GM21526 (cell line): Measurements from ENCODE around the gene PRRG3.
A peak's percentile ranks its signal among the peaks of the same experiment; 100 is the strongest.
"Not testable (repeated sequence)": the region's sequence is repeated elsewhere in the genome, so short reads cannot be mapped to it uniquely, and the experiment has no call there.

ENCODE experiments used
- ATAC-seq: cut with Tn5 transposase; IDR thresholded peaks from one replicate; pipeline ENCODE4 v1.9.1; 2021; ENCODE audit warnings: moderate library complexity; ENCODE audit not compliant: unreplicated experiment, low FRiP score

PRRG3 gene

GRCh38 chrX:151694661-151695582 lies at the start of gene PRRG3:
Gene PRRG3, plus strand, starts transcription at chrX:151695458. Its CDS starts 3,357 bp downstream, at chrX:151698815.
- ATAC-seq: no peak

DNA sequence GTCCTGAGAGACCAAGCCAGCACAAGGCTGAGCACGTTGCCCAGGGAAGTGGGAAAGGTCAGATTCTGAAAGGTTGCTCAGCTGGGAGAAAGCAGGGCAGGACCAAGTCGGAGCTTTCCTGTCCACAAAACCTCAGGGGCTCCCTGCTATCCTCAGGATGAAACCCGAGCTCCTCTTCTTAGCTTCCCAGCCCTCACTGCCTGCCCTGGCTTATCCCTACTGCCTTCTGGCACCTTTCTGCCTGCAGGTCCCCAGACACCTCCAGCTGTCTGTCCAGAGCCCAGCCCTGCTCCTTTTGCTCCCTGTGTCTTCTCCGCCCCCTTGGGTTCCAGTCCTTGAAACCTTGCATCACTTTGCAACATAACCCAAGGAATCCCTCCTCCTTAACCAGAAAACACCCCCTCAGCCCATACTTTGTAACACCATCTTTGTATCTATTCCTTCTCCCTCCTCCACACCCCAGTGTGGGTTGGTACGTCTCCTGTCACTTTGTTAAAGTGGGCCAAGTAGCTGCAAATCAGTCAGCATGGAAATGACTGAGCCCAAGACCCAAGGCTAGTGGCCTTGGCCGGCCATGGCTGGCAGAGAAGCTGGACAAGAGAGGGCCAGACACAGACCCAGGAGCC lies 20.0 kb upstream of the PRRG3 start:
- no peak for ATAC-seq

DNA sequence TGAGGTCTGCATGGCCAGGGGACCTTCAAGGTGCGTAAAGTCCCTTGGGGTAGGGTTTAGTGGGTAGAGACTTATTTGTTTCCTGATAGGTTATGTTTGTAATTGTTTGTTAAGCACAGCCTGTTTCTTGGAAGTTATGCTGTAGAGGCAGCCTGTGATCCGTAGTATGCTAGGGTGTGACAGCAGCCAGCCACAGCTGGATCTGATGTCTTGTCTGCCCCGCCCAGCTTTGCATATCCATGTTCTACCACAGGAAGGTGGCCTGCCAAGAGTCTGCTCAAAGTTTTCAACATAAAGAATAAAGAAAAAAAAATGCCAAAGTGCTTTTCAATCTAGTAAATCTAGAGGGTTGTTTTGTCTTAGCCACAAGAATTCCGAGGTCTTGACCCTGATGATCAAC lies 19.1 kb upstream of the PRRG3 start:
- no peak for ATAC-seq

DNA sequence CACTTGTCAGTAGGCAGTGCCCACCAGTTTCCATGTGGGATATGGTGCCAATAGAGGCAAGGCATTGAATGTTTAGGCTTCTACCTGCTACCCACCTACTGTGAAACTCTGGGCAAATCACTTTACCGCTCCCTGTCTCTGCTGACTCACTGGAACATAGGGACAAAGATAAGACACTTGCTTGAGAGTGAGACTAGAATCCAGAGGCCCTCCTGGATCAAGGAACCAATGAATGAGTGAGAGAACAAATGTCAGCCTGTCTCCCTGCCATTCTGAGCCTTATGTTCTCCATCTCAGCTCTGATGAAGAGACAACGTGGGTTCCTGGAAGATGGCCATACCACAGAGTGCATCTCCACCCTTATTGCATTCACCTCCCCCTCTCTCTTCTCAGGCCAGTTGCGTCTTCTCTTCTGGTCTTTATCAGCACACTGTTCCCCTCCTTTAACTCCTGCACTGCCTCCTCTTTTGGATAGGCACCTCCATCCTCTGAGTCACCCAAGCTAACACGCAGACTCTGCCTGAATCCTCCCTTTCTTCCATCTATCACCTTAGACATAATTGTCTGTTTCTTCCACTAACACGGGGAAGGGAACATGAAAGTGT lies 15.4 kb upstream of the PRRG3 start:
- ATAC-seq: no peak

GRCh38 chrX:151680805-151681204 lies 14.5 kb upstream of the PRRG3 start:
- peak; percentile 91 for ATAC-seq

- no peak for ATAC-seq
Observed at GRCh38 chrX:151687635-151688034, 7.6 kb upstream of the PRRG3 start.

- no peak for ATAC-seq
Observed at GRCh38 chrX:151688695-151689094, 6.6 kb upstream of the PRRG3 start.

DNA sequence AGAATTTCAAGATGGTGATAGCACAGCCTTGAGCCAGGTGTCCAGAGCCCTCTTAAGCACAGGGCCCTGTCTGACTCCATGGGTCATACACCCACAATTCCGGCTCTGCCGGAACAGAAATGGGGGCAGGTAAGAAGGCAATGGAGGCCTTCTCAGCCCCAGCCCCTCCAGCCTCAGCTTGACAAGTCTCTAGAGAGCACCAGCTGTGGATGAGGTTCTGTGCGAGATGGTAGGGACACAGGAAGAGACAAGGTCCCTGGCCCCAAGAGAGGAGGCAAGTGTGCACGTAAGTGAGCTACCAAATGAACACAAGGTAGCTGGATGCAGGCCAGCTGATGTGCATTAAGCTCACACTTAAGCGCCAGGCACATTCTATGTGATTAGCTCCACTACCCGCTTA lies 2.4 kb upstream of the PRRG3 start:
- ATAC-seq: no peak

- no peak for ATAC-seq
Observed at GRCh38 chrX:151694121-151694520, 1.1 kb upstream of the PRRG3 start.

DNA sequence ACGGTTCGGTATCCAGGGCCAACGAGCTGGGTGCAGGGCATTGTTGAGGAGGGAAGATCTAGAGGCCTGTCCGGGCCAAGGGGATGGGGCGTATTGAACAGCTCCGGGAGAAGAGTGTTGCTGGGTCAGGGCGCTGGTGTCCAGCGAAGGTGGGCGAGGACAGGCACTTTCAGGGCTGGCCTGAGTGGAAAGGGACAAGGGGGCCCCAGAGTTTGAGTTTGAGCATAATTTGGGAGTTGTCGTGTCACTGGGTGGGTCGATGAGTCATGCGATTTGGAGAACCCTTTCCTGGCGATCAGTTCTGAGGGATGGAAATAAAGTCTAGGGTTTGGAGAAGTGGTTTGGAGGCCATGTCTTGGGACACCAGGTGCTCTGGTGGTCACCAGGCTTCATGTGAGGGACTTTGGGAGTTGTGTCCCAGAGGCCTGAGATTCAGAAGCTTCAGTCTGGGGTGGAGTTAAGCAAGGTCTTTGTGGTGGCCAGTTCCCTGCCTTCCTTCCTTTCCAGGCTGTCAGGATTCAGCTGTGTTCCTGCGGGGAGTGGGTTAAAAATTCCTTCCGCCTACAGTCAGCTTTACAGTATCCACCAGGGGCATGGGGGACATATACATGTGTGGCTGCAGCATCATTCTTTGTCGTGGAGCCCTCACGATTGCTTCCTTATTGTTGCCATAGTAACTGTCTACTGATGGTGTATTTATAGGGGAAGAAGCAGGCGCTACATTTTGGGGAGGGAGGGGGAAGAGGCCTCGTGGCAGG lies 504 bp downstream of the PRRG3 start:
- ATAC-seq: no peak

DNA sequence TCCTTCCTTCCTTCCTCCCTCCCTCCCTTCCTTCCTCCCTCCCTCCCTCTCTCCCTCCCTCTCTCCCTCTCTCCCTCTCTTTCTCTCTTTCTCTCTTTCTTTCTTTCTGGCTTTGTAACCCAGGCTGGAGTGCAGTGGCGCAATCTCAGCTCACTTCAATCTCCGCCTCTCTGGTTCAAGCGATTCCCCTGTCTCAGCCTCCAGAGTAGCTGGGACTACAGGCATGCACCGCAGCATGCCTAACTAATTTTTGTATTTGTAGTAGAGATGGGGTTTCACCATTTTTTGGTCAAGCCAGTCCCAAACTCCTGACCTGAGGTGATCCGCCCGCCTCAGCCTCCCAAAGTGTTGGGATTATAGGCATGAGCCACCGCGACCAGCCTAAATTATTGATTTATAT lies 1.8 kb downstream of the PRRG3 start:
- ATAC-seq: not testable (repeated sequence)

DNA sequence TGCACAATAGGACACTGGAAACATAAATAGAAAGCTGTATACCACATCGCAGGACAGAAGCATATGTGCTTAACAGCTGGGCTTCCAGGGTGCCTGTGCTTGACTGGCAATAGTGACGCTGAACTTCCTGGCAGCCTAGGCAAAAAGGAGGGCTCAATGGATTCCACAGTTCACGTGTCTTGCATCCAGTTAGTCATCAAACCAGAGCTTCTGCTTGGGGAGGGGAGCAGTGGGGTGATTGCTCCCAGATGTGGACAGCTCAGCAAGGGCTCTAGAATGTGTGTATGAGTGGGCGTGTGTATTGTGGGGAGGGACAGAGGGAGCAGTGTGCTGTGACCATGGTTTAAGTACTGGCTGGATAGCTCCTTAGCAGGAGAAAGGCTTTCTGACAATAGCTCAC lies 2.3 kb downstream of the PRRG3 start:
- ATAC-seq: no peak

GRCh38 chrX:151698485-151698884 lies 3.2 kb downstream of the PRRG3 start:
- ATAC-seq: no peak

- ATAC-seq: no peak
Observed at GRCh38 chrX:151699746-151700145, 4.5 kb downstream of the PRRG3 start.

- ATAC-seq: no peak
Observed at GRCh38 chrX:151700581-151700980, 5.3 kb downstream of the PRRG3 start.

- no peak for ATAC-seq
Observed at GRCh38 chrX:151701071-151701470, 5.8 kb downstream of the PRRG3 start.

DNA sequence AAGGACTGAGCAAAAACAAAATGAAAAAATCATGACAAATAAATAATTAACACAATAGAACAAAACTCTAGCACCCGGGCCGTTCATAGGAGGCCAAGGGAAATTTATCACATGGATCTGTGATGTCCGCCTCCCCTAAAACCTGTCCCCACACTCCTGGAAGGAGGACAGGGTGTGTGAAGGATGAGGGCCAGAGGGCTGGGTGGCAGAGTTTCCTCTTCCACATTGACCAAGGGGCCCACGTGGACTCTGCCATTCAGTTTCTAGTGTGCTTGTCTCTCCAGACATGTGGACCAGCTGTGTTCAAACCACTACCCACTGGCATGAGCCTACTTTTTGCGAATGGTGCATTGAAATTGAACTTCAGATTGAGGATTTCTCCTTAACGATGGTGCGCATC lies 6.3 kb downstream of the PRRG3 start:
- no peak for ATAC-seq

DNA sequence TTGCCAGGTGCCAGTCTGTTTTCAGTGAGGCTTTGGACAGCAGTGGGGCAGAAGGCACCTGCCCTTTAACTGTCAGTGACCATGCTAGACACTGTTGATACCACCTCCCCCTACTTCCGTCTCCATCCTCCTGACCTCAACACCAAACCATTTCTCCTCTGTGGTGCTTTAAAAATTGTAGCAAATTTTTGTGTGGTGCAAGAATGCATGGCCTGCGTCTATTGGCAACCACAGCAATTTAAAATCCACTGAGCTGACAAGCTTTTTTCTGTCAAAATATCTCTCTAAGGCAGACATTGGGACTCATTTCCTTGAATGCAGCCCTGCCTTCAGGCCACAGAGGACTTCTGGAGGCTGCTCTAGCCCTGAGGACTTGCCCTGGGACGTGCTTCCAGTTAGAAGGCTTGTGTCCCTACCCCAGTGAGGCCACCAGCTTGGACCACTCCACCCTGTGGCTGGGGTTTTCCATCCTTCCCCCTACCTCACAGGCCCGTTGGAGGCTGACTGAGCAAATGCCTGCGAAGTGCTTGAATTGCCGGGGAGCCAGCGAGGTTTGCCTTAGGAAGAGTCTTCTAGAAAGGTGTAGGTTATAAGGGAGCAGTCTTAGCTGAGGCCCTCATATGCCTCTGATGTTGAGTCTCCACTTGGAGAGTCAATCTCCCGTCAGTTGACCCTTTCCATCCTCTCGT lies 6.9 kb downstream of the PRRG3 start:
- no peak for ATAC-seq

GRCh38 chrX:151702741-151703340 lies 7.6 kb downstream of the PRRG3 start:
- ATAC-seq: no peak

- ATAC-seq: no peak
Observed at GRCh38 chrX:151703487-151703886, 8.2 kb downstream of the PRRG3 start.
